Activated CD8-positive, alpha-beta memory T cell treated with anti-CD3 and anti-CD28 coated beads for 36 hours (primary cell): ENCODE measurements around the gene HLA-F. TPM values are rescaled to one million over a fixed set of nuclear protein-coding genes. Genes with fewer than 3 reads are reported as not detected.

Experiments used
- total RNA-seq, 2 experiments: library from RNA; stranded (reverse); gene quantifications; one replicate each; pipeline ENCODE4 v1.2.3, GENCODE V29; 2021

HLA-F gene
- total RNA-seq, 2 experiments from 2014 or later: 135 to 136 TPM

Other genes starting within 250 kb of the HLA-F start
- not detected for gene MAS1L, start 235.5 kb upstream of the HLA-F start, total RNA-seq
- gene UBD, start 163.7 kb upstream of the HLA-F start, total RNA-seq: 1 to 10 TPM in 1 of 2 experiments, under 1 TPM in 1; 0.84 to 1.8 TPM
- gene OR2H2, start 138.3 kb upstream of the HLA-F start, total RNA-seq: not detected
- gene GABBR1, start 90.3 kb upstream of the HLA-F start, total RNA-seq: 10 to 100 TPM in 1 of 2 experiments, 1 to 10 TPM in 1; 9.6 to 11.3 TPM
- gene MOG, start 66.3 kb upstream of the HLA-F start, total RNA-seq: not detected
- gene ZFP57, start 42.3 kb upstream of the HLA-F start, total RNA-seq: 10 to 100 TPM; 10.8 to 10.9 TPM
- under 1 TPM; 0.32 to 0.59 TPM for gene HLA-G, start 104.4 kb downstream of the HLA-F start, total RNA-seq
- 1,000 to 10,000 TPM; 1,039 to 1,049 TPM for gene HLA-A, start 219.1 kb downstream of the HLA-F start, total RNA-seq